GM23338 (cell line): ENCODE data around the gene UGT2B11. TPM values are rescaled to one million over a fixed set of nuclear protein-coding genes. Genes with fewer than 3 reads are reported as not detected.
"Not testable (repeated sequence)": the region's sequence is repeated elsewhere in the genome, so short reads cannot be mapped to it uniquely, and the experiment has no call there.

Source experiments
- ATAC-seq: fragments of 200-7000 bp; cut with Tn5 transposase; 3 replicates; pipeline ENCODE4 v1.9.1; 2020
- DNase-seq: peaks from one replicate; pipeline ENCODE4 v3.0.0-alpha.2; 2015; ENCODE audit warnings: low spot score
- H2AFZ ChIP-seq: fragments of 200-600 bp; sonication (generic); 2 replicates; pipeline ENCODE4 v1.8.0; 2016; ENCODE audit warnings: antibody characterized with exemption, mild to moderate bottlenecking, moderate library complexity
- H3F3A ChIP-seq: fragments of 200-600 bp; sonication (generic); replicated peaks from 2 replicates; pipeline ENCODE4 v1.8.0; 2017; ENCODE audit warnings: antibody characterized with exemption, mixed run types, low read depth
- H3K27ac ChIP-seq: fragments of 200-600 bp; sonication (generic); 2 replicates; pipeline ENCODE4 v1.6.1; 2016; ENCODE audit warnings: low read depth
- H3K27me3 ChIP-seq: fragments of 200-600 bp; sonication (generic); 2 replicates; pipeline ENCODE4 v1.8.0; 2016; ENCODE audit warnings: mild to moderate bottlenecking, mixed run types, moderate library complexity; ENCODE audit not compliant: insufficient read depth
- H3K36me3 ChIP-seq: fragments of 200-600 bp; sonication (generic); 2 replicates; pipeline ENCODE4 v1.8.0; 2016; ENCODE audit warnings: mild to moderate bottlenecking; ENCODE audit not compliant: insufficient read depth
- H3K4me1 ChIP-seq: fragments of 200-600 bp; sonication (generic); 2 replicates; pipeline ENCODE4 v1.8.0; 2016; ENCODE audit warnings: mild to moderate bottlenecking, moderate library complexity; ENCODE audit not compliant: insufficient read depth
- H3K4me2 ChIP-seq: fragments of 200-600 bp; sonication (generic); 2 replicates; pipeline ENCODE4 v1.7.1; 2017; ENCODE audit warnings: mixed run types
- H3K4me3 ChIP-seq: fragments of 200-600 bp; sonication (generic); 2 replicates; pipeline ENCODE4 v1.6.1; 2016; ENCODE audit warnings: mixed run types
- H3K79me2 ChIP-seq: fragments of 200-600 bp; sonication (generic); replicated peaks from 2 replicates; pipeline ENCODE4 v1.8.0; 2017; ENCODE audit warnings: mild to moderate bottlenecking; ENCODE audit not compliant: insufficient read depth
- H3K9me2 ChIP-seq: fragments of 200-600 bp; sonication (generic); 2 replicates; pipeline ENCODE4 v1.8.0; 2017; ENCODE audit not compliant: insufficient read depth
- H4K20me1 ChIP-seq: fragments of 200-600 bp; sonication (generic); replicated peaks from 2 replicates; pipeline ENCODE4 v1.8.0; 2017; ENCODE audit warnings: mild to moderate bottlenecking; ENCODE audit not compliant: insufficient read depth
- H3K27ac Mint-ChIP-seq: 2 replicates; pipeline ENCODE4 v1.8.0; 2020; ENCODE audit warnings: inconsistent platforms, mild to moderate bottlenecking, moderate library complexity, mixed read lengths
- H3K27me3 Mint-ChIP-seq: 3 replicates; pipeline ENCODE4 v1.8.0; 2022; ENCODE audit warnings: low read depth, mild to moderate bottlenecking, moderate library complexity, mixed read lengths, inconsistent platforms; ENCODE audit not compliant: insufficient read depth, poor library complexity
- H3K36me3 Mint-ChIP-seq: 3 replicates; pipeline ENCODE4 v1.8.0; 2021; ENCODE audit warnings: low read depth, mild to moderate bottlenecking, inconsistent platforms, moderate library complexity, mixed read lengths
- H3K4me1 Mint-ChIP-seq: 3 replicates; pipeline ENCODE4 v1.8.0; 2020; ENCODE audit warnings: mild to moderate bottlenecking, inconsistent platforms, mixed read lengths
- H3K4me3 Mint-ChIP-seq: 3 replicates; pipeline ENCODE4 v1.8.0; 2021; ENCODE audit warnings: moderate library complexity, mild to moderate bottlenecking, inconsistent platforms, mixed read lengths
- H3K9me3 Mint-ChIP-seq: 3 replicates; pipeline ENCODE4 v1.8.0; 2020; ENCODE audit warnings: moderate library complexity, mild to moderate bottlenecking, inconsistent platforms, mixed read lengths
- CREB1 ChIP-seq: fragments of 250-450 bp; sonication (Bioruptor Pico); IDR thresholded peaks from 2 replicates; pipeline ENCODE4 v1.5.0; 2020; ENCODE audit warnings: low read depth, mild to moderate bottlenecking, moderate library complexity
- ETS1 ChIP-seq: IDR thresholded peaks from 2 replicates; pipeline ENCODE4 v1.6.1; 2016; ENCODE audit warnings: antibody characterized with exemption
- EZH2phosphoT487 ChIP-seq: fragments of 200-600 bp; sonication (generic); IDR thresholded peaks from one replicate; pipeline ENCODE4 v1.8.1; 2018; ENCODE audit warnings: antibody characterized with exemption; ENCODE audit not compliant: unreplicated experiment
- JUNB ChIP-seq: IDR thresholded peaks from one replicate; pipeline ENCODE4 v1.6.1; 2016; ENCODE audit warnings: antibody characterized with exemption; ENCODE audit not compliant: unreplicated experiment
- NANOG ChIP-seq: IDR thresholded peaks from 2 replicates; pipeline ENCODE4 v1.6.1; 2016; ENCODE audit warnings: antibody characterized with exemption, borderline replicate concordance
- POLR2AphosphoS5 ChIP-seq: IDR thresholded peaks from 2 replicates; pipeline ENCODE4 v1.6.1; 2016; ENCODE audit warnings: antibody characterized with exemption, low read depth
- STAT1 ChIP-seq: IDR thresholded peaks from one replicate; pipeline ENCODE4 v1.6.1; 2016; ENCODE audit warnings: antibody characterized with exemption; ENCODE audit not compliant: unreplicated experiment
- polyA plus RNA-seq: library from polyadenylated mRNA; unstranded; fragments of >200 nt; fragmentation: Nextera tagmentation; extraction: Ambion mirVana; gene quantifications from 2 replicates; pipeline ENCODE4 v1.2.1, GENCODE V29; 2016
- total RNA-seq: library from RNA; depleted of rRNA; stranded (reverse); fragments of >200 nt; shearing (Covaris generic); gene quantifications from 2 replicates; pipeline ENCODE4 v1.2.3, GENCODE V29; 2014
- TF ChIP-seq, protein P1 (sequence below): fragments of 250-450 bp; sonication (Bioruptor Pico); IDR thresholded peaks from 2 replicates; pipeline ENCODE4 v1.5.0; 2020; ENCODE audit warnings: mild to moderate bottlenecking, moderate library complexity

The UGT2B11 gene
- total and polyA plus RNA-seq, 2 experiments from 2014 or later = not detected

DNA sequence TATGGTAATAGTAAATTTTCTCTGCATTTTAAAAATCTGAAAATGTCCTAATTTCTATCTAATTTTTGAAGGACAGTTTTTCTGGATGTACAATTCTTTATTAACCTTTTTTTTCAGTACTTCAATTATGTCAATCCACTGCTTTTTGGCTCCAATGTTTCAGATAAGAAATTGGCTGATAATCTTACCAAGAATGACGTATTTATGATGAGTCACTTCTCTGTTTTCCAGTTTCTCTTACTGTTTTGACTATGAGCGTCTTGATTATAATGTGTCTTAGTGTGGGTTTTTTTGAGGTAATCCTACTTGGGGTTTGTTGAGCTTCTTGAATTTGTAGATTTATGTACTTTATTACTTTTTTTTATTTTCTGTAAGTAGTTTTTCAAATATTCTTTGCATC is 47.2 kb downstream of the UGT2B11 start (continued):
- TF ChIP-seq, protein P1, sequence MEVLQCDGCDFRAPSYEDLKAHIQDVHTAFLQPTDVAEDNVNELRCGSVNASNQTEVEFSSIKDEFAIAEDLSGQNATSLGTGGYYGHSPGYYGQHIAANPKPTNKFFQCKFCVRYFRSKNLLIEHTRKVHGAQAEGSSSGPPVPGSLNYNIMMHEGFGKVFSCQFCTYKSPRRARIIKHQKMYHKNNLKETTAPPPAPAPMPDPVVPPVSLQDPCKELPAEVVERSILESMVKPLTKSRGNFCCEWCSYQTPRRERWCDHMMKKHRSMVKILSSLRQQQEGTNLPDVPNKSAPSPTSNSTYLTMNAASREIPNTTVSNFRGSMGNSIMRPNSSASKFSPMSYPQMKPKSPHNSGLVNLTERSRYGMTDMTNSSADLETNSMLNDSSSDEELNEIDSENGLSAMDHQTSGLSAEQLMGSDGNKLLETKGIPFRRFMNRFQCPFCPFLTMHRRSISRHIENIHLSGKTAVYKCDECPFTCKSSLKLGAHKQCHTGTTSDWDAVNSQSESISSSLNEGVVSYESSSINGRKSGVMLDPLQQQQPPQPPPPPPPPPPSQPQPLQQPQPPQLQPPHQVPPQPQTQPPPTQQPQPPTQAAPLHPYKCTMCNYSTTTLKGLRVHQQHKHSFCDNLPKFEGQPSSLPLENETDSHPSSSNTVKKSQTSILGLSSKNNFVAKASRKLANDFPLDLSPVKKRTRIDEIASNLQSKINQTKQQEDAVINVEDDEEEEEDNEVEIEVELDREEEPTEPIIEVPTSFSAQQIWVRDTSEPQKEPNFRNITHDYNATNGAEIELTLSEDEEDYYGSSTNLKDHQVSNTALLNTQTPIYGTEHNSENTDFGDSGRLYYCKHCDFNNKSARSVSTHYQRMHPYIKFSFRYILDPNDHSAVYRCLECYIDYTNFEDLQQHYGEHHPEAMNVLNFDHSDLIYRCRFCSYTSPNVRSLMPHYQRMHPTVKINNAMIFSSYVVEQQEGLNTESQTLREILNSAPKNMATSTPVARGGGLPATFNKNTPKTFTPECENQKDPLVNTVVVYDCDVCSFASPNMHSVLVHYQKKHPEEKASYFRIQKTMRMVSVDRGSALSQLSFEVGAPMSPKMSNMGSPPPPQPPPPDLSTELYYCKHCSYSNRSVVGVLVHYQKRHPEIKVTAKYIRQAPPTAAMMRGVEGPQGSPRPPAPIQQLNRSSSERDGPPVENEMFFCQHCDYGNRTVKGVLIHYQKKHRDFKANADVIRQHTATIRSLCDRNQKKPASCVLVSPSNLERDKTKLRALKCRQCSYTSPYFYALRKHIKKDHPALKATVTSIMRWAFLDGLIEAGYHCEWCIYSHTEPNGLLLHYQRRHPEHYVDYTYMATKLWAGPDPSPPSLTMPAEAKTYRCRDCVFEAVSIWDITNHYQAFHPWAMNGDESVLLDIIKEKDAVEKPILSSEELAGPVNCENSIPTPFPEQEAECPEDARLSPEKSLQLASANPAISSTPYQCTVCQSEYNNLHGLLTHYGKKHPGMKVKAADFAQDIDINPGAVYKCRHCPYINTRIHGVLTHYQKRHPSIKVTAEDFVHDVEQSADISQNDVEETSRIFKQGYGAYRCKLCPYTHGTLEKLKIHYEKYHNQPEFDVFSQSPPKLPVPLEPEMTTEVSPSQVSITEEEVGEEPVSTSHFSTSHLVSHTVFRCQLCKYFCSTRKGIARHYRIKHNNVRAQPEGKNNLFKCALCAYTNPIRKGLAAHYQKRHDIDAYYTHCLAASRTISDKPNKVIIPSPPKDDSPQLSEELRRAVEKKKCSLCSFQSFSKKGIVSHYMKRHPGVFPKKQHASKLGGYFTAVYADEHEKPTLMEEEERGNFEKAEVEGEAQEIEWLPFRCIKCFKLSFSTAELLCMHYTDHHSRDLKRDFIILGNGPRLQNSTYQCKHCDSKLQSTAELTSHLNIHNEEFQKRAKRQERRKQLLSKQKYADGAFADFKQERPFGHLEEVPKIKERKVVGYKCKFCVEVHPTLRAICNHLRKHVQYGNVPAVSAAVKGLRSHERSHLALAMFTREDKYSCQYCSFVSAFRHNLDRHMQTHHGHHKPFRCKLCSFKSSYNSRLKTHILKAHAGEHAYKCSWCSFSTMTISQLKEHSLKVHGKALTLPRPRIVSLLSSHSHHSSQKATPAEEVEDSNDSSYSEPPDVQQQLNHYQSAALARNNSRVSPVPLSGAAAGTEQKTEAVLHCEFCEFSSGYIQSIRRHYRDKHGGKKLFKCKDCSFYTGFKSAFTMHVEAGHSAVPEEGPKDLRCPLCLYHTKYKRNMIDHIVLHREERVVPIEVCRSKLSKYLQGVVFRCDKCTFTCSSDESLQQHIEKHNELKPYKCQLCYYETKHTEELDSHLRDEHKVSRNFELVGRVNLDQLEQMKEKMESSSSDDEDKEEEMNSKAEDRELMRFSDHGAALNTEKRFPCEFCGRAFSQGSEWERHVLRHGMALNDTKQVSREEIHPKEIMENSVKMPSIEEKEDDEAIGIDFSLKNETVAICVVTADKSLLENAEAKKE = no peak
- no peak for TF ChIP-seq CREB1 (CRISPR knock-in tag)
- no peak for TF ChIP-seq STAT1
- TF ChIP-seq EZH2phosphoT487 = no peak
- no peak for TF ChIP-seq ETS1
- no peak for TF ChIP-seq POLR2AphosphoS5
- TF ChIP-seq NANOG = no peak
- TF ChIP-seq JUNB = no peak

GRCh38 chr4:69166376-69166775 is 48.2 kb downstream of the UGT2B11 start:
- H3K9me3 Mint-ChIP-seq, ATAC-seq, H3K36me3 Mint-ChIP-seq, H3K27me3 ChIP-seq, H3K27ac Mint-ChIP-seq, H3K4me1 Mint-ChIP-seq, H3K4me2 ChIP-seq, H3K27ac ChIP-seq, H3K4me3 ChIP-seq, H3K36me3 ChIP-seq, H3K9me2 ChIP-seq, H3K4me3 Mint-ChIP-seq, H3F3A ChIP-seq, H4K20me1 ChIP-seq, H3K27me3 Mint-ChIP-seq, H3K4me1 ChIP-seq, H2AFZ ChIP-seq, H3K79me2 ChIP-seq: not testable (repeated sequence)
- DNase-seq = peak; percentile 20

DNA sequence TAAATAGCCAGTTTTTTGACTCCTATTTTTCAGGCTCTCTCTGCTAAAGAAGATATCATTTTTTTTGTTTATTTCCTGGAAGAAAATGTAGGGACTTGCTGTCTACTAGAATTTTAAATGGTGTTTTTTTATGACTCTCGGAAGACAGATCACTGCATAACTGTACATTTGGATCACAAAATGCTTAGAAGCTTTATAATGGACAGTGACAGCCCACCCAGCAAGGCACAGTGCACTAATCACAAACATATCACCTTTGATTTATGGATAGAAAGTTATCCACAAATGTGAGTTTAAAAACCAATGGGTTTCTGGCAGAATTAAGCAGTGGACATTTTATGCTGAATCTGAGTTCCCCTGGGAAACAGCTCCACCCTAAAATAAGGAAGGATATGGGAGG is 48.8 kb downstream of the UGT2B11 start:
- not testable (repeated sequence) for H3K27ac Mint-ChIP-seq, H3K9me3 Mint-ChIP-seq, H3K36me3 Mint-ChIP-seq, H3K27me3 Mint-ChIP-seq, ATAC-seq, H3K9me2 ChIP-seq, H3K4me1 Mint-ChIP-seq, H4K20me1 ChIP-seq, H3K79me2 ChIP-seq, H3K4me1 ChIP-seq, H2AFZ ChIP-seq, H3K36me3 ChIP-seq, H3K27ac ChIP-seq, DNase-seq, H3K4me3 Mint-ChIP-seq, H3F3A ChIP-seq, H3K27me3 ChIP-seq, H3K4me3 ChIP-seq, H3K4me2 ChIP-seq
